Globus pallidus (tissue), 1 donor: ENCODE measurements around the gene NCBP2L.
A peak's percentile ranks its signal among the peaks of the same experiment; 100 is the strongest.

Source experiments
- DNase-seq: peaks from one replicate; pipeline ENCODE4 v3.0.0-alpha.2; 2015; ENCODE audit warnings: low spot score

Gene NCBP2L

DNA sequence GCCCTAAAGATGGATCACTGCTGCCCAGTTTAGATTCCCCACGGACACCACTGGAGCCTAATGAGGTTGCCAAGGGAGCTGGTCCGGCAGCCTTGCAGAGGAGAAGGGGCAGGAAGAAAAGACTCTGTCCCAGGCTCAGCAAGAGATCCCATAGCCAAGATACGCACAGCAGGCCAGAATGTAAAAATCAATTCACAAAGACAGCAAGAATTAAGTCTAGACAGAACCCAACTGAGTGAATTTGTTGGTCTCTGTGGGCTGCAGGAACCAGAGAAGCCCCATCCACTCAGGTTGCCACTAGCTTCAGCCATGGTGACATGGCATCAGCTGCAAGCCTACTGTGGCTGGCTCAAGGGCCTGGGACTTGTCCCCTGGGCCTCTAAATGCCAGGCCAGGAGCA, 24.8 kb upstream of the NCBP2L start:
- no peak for DNase-seq

DNA sequence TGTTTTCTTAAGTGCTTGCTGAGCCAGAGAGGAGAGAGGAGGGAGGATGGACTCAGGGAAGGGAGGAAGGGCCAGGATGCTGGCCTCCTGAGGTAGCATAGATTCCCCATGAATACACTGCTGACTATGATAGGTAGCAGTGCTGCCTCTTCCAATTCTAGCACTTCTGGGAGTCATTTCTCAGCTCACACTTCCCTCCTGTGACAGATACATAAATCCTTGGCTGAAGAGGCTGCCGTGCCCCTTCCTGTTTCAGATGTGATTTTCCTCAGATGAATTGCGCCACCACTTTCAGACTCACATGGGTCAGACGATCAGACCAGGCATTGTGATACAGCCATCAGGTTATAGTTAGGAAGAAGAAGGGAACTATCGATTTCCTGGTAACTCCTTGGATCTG, 24.3 kb upstream of the NCBP2L start:
- no peak for DNase-seq

DNA sequence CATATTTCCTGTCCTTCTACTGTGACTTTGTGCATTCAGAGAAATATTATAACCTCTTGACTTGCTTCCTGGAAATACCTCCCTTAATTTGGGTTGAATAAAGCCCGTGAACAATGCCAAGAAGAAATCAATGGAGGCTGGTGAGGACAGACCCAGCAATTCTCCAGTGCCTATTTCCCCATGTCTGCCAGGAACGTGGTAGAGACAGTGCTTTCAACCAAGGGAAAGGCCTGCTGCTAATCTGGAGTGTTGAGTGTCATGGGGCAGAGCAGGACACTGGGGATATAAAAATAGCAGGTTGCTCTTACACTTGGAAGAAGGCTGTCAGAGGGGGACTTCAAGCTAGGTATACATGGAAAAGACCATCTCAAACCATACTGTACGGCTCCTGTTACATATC, 21.8 kb upstream of the NCBP2L start:
- DNase-seq = no peak

DNA sequence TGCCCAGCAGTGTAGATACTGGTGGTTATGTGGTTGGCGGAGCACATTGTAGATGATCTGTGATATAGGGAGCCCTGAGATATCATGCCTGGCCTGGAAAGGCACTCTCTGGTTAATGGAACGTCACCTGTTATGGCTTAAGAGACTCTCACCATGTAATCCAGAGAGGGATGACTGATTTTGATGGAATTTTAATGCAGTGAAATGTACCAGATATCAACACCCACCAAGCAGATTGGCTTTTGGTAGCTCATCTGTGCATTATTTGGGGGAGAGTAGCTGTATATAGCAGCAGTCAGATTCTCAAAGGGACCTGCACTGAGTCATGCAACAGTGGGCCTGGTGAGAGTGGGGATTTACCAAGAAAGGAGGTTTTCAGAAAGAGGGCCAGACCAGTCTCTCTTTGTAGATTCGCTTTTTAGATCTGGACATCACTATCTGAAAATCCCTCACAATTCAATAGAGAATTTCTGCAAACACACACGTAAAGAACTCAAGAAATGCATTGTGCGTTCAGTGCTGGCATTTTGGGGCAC, 19.2 kb upstream of the NCBP2L start:
- no peak for DNase-seq

DNA sequence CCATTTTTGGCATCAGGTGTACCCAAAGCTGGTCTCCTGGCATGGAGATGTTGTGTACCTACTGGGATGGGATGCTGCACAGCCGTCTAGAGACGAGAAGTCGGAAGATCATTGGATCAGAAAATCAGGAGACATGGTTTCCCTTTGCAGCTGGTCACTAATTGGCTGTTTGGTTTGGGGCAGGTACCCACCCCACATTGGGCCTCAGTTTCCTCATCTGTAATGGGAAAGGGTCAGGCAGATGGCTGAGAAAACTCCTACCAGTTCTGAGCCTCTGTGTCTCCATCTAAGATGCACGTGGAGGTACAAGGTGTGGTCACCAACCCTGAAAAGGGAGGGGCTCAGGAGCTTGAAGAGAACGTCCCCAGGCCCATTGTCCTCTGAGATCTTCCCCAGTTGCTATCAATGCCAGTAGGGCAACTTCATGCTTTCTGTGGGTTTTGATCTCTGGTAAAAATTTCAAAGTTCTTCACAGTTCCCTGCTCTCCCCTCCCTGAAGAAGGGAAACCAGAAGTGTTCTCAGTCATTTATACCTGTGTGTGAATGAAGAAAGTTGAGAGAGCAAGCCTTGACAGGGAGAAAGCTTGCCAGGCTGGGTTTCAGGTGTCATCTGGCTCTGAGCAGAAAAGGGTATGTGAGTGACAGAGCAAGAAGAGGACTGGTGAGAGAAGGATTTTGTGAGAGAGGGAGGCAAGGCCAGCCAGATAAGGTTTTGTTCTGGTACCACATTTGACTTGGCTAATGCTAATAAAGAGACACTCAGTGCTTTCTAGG, 17.0 kb upstream of the NCBP2L start:
- DNase-seq = no peak

DNA sequence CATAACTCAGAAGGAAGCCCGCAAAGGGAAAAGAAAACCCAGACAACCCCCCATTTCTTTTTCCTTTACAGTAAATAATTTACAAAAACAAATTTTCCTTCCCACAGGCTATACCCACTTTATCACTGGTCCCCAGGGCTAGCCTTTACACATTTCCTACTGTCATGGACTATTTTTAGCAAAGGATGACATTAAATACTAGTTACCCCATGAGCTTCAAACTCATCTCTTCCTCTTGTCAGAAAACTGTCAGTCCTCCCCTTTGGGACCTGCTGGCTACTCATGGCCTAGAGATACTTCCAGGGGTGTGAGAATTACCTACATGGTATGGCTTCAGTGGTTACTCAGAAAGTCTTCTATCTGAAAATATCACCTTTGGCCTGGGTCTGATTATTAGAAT, 13.9 kb upstream of the NCBP2L start:
- no peak for DNase-seq

DNA sequence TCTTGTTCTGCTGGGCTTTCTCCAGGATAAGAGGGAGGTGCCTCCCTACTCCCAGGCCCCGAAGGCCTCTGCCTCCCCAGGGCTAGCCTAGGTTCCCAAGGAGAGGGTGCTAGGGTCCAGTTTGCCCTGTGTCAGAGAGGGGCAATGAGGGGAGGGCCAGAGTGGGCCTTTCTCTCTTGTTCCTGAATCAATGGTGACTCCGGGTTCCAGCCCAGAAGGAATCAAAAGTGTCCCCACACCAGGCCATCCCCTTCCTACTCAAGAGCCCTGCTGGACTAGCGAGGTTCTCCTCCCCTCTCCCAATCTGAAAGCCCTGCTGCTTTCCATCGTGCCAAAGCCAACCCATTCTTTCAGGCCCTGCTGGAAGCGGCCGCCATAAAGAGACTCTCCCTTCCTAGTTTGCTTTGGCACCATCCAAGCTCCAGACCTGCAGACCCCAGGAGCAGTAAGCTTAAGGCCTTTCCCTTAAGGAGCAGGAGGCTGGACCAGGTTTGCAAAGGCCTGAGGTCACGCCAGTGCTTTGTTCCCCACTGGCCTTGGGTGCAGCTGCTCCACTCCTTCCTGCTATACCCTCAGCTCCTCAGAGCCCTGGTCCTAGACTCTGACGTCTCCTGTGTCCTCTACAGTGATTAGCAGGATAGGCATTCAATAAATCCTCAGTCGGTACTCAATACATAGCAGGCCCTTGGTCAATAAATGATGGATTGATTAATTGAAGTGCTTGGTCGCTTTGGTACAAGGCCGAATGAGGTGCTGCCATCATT, 12.5 kb upstream of the NCBP2L start:
- no peak for DNase-seq

DNA sequence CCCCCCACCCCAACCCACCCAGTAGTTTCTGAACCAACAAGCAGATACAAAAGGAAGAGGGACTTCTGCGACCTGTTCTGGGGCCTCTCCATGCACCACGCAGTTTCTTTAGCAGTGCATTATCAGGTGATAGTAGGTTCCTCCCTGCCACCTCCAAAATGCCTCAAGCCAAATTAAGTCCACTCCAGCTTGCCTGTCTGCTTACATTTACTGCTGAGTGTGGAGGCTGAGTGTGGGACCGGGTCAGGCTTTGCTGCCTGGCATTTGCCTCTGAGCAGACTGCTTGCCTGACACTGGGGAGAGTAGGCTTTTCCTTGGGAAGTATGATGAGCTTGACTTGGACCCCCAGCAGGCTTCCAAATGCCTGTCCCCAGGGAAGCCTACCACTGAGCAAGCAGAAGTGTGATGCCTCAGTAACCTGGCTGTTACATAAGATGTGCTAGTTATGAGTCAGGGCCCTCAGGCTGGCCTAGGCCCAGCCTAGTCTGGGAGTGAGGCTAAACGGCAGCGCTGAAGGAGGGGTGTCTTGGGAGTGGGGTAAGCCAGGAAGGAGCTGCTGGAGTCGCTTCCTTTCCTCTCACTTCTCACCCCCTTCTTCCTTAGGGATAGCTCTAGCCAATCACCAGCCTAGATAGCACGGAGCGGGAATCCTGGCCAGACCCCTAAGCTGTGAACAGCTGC, 10.9 kb upstream of the NCBP2L start:
- DNase-seq = no peak

DNA sequence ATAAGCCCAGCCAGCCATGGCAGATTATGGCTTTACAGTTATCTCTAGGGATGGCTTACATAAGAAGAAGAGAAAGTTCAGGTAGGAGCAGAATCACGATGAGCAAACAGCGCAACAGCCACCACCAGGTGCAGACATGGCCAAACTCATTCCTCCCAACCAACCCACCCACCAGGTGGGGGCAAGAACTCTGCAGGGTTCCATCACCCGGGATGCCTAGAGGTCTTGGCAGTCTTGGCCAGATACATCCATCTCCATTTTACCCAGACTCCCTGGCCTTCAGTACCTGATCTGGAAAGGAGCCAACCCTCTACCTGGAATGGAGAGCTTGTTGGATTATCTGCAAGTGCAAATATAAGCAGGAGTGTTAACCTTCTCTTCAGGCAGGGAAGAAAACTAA, 9.5 kb upstream of the NCBP2L start:
- no peak for DNase-seq

DNA sequence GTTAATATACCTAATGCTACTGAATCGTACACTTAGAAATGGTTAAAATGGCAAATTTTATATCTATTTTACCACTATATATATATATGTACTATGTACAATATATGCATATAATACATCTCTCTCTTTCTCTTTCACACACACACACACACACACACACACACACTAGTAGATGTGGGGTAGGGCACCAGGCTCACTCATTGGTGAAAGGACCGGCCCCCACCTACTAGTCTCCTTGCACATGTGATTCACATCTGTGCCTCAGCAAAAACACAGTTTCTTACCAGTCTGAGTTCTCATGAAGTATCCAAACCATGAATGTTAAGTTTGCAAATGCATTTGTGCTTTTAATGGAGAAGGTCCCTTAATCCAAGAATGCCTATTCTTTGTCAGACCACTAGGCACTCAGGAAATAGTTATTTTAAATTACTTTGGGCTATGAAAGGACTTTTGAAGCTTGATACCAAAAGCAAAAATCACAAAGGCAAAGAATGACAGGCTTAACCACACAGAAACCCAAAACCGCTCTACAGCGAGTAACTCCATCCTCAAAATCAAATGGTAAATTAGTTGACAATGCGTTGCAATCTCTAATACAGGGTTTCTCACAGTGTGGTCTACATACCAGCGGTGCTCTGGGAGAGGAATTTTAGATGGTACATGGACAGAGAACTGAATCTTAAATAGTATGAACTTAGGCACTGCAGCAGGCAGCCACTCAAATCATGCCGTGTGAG, 7.8 kb upstream of the NCBP2L start:
- DNase-seq = no peak

DNA sequence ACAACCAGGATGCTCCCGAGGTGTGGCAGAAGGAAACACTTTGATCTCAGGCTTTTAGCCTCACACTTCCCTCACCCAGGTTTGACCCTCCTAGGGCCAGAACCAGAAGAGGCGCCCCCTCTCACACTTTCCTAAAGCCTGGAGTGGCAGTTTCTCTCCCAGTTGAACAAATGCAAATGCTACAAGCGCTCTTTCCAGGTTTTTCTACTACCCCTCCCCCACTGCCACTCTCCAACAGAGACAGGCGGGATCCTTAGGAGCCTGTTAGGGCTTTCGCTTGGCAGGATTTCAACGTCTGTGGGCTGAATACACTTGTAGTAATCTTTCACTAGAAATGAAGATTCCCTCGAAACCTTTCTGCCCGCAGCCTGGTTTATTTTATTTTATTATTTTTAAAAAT, 4.3 kb upstream of the NCBP2L start:
- DNase-seq = no peak

DNA sequence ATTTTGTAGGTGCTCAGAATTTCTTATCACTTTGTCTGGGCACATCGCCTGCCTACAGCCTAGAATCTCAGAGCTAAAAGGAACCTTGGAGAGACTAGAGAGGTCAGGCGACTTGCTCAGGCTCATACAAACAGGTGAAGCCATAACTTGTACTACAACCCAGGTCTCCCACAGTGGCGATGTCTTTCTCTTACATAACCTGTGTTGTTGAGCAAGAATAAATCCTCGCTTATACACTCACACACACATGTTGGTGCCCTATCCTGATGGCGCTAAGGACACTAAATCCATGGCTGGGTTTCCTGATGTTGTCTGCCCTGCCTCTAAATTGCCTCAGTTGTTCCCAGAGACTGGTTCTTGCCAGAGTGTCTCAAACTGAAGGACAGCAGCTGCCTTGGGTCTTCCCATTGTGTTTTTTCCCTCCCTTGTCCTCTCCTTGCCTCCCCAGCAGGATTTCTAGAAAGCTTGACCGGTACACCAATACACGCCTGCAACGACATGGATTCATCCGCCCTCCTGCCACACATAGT, 3.6 kb upstream of the NCBP2L start:
- DNase-seq = no peak

DNA sequence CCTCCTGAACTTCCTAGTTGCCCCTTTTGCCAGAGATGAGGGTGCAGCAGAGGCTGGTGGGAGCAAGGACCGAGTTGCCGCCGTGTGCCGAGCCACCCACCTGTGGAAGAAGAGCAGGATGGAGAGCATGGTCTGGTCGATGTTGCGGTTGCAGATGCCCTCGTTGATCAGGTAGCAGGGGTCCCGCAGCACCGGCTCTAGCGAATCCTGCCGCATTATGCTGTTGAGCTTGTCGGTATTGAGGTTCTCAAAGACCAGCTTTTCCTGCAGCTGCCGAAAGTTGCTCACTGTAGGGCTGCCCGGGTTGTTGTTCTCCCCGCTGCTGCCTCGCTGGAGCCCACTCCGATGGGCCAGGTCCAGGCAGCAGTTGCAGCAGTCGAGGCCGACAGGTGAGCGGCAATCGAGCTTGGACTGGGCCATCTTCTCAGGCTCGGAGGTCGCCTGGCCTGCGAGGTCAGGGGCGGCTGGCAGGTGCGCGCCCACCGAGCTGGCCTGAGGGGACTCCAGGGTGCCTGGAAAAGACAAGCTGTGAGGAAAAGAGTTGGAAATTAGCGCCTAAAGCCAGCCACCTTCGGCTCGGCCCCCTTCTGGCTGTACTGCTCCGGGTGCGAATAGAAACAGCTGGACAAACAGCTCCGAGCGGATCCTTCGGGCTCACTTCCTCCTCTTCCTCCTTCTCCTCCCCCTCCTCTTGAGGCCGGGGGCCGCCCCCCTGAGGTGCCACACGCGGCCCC, 2.4 kb upstream of the NCBP2L start:
- DNase-seq = no peak

DNA sequence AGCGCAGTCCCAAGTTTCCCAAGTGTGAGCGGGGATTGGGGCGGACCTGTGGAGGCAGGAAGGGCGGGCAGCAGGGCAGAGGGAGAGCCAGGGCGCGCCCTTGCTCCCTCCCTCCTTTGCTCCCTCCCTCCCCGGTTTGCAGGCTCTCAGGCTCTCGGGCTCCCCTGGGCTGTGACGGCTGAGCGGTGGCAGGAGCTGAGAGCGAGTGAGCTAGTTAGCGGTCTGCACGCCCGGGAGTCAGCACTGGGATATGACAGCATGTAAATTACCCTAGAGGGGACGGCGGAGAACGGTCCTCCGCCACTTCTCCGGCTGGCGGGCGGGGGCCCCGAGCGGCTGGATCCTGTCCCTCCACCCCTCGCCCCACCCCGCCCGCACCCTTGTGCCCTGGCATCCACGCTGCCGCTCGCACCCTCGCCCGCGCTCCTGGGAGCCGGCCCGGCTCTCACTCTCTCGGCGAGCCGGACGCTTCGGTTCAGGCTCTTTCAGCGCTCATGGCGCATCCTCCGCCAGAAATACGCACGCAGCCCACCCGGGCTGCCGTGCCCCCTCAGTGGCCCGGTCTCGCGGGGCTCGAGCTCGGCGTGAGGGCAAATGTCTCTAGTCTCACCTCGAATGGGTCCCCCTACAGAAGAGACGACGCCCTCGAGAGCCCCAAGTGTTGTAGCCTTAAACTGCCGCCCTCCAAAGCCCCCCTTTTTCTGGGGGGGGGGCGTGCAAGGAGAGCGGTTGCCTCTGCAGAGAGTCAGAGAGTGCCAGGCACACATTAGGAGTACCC, 1.6 kb upstream of the NCBP2L start, which contains the start of gene TSC22D3:
Gene TSC22D3 (minus strand): TSS at position 54 of the 778 bp plus-strand sequence. CDS start 368 bp downstream, outside the sequence.
- DNase-seq = peak; percentile 81

DNA sequence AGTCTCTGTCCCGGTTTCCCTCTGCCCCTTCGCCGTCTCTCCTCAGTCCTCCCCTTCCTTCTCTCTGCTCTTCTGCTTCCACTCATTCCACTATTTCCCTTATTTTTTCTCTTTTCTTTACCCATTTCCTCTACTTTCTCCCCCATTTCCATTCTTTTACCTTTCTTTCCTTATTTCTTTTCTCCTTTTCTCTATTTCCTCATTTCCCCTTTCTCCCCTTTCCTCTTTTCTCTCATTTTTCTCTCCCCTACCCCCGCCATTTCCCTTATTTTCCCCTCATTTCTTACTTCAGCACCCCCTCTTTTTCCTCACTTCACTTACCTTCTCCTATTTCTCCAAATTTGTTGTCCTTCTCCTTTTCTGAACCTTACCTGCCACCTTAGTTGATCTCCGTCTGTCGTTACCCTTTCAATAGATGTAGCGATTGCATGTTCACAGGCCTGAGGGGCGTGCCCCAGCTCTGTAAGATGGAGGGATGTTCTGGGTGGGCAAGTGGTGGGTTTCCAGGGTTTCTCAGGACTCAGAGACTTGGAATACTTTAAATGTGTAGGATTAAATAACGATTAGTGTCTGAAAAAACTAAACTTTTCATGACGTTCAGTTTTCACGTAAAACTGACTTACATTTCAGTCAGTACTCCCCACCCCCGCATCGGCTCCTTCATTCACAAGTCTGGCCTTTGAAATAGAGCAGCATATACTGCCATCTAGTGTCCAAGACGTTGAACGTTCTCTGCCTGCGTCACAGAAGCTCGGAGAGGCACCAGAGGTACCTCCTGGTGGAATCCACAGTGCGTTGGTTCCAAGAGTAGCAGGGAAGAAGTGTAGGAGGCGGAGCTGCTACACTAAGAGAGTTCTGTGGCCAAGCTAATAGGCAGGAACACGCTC, 641 bp upstream of the NCBP2L start:
- DNase-seq = peak; percentile 86

DNA sequence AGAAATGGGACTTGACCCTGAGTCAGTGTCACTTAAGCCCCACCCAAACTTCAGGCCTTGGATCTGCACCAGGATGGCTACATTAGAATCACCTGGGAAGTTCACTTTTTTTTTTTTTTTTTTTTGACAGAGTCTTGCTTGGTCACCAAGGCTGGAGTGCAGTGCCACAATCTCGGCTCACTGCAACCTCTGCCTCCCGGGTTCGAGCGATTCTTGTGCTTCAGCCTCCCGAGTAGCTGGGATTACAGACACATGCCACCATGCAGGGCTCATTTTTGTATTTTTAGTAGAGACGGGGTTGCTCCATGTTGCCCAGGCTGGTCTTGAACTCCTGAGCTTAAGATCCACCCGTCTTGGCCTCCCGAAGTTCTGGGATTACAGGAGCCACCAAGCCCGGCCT, 3.0 kb downstream of the NCBP2L start:
- DNase-seq = no peak

DNA sequence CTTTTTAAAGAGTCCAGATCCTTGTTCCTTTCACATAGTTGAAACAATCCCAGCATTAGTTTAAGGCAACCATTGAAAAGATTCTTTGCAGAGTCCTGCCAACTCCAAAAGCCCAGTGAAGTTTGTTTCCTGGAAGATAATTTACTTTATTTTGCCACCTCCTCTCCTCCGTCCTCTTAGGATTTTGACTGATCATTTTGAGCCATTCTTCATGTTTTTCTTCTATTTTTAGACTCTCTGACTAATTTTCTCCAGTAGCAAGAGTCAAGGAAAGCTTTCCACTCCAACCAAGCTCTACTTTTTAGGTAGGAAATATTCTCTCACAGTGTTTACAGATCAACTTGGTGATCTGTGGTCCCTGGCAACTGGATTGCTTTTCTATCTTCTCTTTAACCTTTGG, 10.3 kb downstream of the NCBP2L start:
- DNase-seq = no peak

DNA sequence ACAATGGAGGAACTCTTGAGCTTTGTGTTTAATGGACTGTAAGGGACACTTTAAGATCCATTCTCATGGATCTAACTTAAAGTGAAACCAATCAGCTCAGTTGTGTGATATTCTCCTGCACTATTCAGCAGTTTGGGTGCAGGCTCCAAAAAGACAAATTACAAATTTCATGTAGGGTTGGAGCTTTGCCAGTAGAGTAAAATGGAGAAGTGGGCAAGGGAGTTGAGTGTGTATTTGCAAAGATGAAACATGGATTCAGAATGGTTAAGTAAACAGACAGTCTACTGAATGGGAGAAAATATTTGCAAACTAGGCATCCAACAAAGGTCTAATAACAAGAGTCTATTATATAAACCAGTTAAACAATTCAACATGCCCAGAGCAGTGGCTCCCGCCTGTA, 26.9 kb downstream of the NCBP2L start:
- no peak for DNase-seq

DNA sequence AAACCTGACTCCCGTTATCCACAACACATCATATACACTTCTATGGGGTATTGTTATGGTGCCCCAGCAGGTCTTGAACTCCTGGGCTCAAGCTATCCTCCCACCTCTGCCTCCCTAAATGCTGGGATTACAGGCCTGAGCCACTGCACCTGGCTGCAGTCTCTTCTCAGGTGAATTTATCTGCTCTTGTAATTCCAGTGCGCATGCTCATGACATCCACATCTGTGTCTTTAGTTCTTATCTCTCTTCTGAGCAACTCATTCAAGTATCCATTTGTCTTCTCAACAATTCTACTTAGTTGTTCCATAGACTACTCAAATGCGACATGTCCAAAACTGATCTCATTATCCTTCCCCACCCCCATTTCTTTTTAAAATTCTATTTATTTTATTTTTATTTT, 27.6 kb downstream of the NCBP2L start:
- DNase-seq = no peak
